Naive thymus-derived CD4-positive, alpha-beta T cell (primary cell): Measurements from ENCODE around the gene ZNHIT1. TPM values are rescaled to one million over a fixed set of nuclear protein-coding genes. Genes with fewer than 3 reads are reported as not detected.

Source experiments
- ATAC-seq: fragments of 150-1000 bp; cut with Tn5 transposase; 2 replicates; pipeline ENCODE4 v1.10.0; 2021; ENCODE audit warnings: mild to moderate bottlenecking, moderate library complexity
- CTCF ChIA-PET: fragments of 350-600 bp; sonication (Branson Sonifier 250); formaldehyde crosslinking; loops from one replicate; lab custom pipeline; 2021; ENCODE audit warnings: antibody characterized with exemption; lab: Charles Lee
- POLR2A ChIA-PET: fragments of 350-600 bp; sonication (Branson Sonifier 250); formaldehyde crosslinking; loops from one replicate; lab custom pipeline; 2021; ENCODE audit warnings: antibody characterized with exemption, inconsistent platforms; lab: Charles Lee
- DNase-seq, 9 donors: peaks; one replicate each; pipeline versions ENCODE4 v3.0.0 to v3.0.0-alpha.2; 2020 to 2022; ENCODE audit warnings: mixed read lengths in 1 of 9
- H3K27ac ChIP-seq: one replicate; pipeline ENCODE4 v1.7.0; 2013; ENCODE audit warnings: mild to moderate bottlenecking, low read depth, low read length, moderate library complexity
- H3K27me3 ChIP-seq, 2 donors: one replicate each; pipeline ENCODE4 v1.7.0; 2013; ENCODE audit warnings: low read length in 2 of 2, mild to moderate bottlenecking in 2 of 2, moderate library complexity in 2 of 2; ENCODE audit not compliant: control insufficient read depth in 2 of 2, insufficient read depth in 2 of 2
- H3K36me3 ChIP-seq, 3 experiments: 1 replicate in 2 of 3; 2 replicates in 1 of 3; pipeline ENCODE4 v1.7.0; 2013; ENCODE audit warnings: low read length in 3 of 3, mild to moderate bottlenecking in 3 of 3, moderate library complexity in 1 of 3; ENCODE audit not compliant: insufficient read depth in 3 of 3, control insufficient read depth in 2 of 3
- H3K4me1 ChIP-seq, 2 donors: one replicate each; pipeline ENCODE4 v1.7.0; 2013; ENCODE audit warnings: low read length in 2 of 2, mild to moderate bottlenecking in 2 of 2, moderate library complexity in 1 of 2; ENCODE audit not compliant: control insufficient read depth in 2 of 2, insufficient read depth in 2 of 2
- H3K4me3 ChIP-seq: 2 replicates; pipeline ENCODE4 v1.7.0; 2013; ENCODE audit warnings: mild to moderate bottlenecking, low read length
- H3K9me3 ChIP-seq, 3 experiments: 1 replicate in 2 of 3; 2 replicates in 1 of 3; pipeline ENCODE4 v1.7.0; 2013; ENCODE audit warnings: low read length in 3 of 3; ENCODE audit not compliant: control insufficient read depth in 2 of 3
- H3K27ac Mint-ChIP-seq, 9 donors: one replicate each; pipeline ENCODE4 v1.8.0; 2020 to 2022; ENCODE audit warnings: mixed read lengths in 9 of 9, mild to moderate bottlenecking in 8 of 9, moderate library complexity in 5 of 9, inconsistent platforms in 2 of 9
- H3K27me3 Mint-ChIP-seq, 5 donors: one replicate each; pipeline ENCODE4 v1.8.0; 2021 to 2022; ENCODE audit warnings: mixed read lengths in 5 of 5, mild to moderate bottlenecking in 1 of 5
- H3K36me3 Mint-ChIP-seq, 5 donors: one replicate each; pipeline ENCODE4 v1.8.0; 2020 to 2022; ENCODE audit warnings: mixed read lengths in 5 of 5, mild to moderate bottlenecking in 3 of 5, inconsistent platforms in 1 of 5
- H3K4me1 Mint-ChIP-seq, 7 donors: one replicate each; pipeline ENCODE4 v1.8.0; 2020 to 2022; ENCODE audit warnings: mixed read lengths in 7 of 7, mild to moderate bottlenecking in 3 of 7, inconsistent platforms in 1 of 7
- H3K4me3 Mint-ChIP-seq, 10 donors: one replicate each; pipeline ENCODE4 v1.8.0; 2020 to 2022; ENCODE audit warnings: mild to moderate bottlenecking in 10 of 10, mixed read lengths in 10 of 10, moderate library complexity in 6 of 10, inconsistent platforms in 2 of 10
- H3K9me3 Mint-ChIP-seq, 11 donors: one replicate each; pipeline ENCODE4 v1.8.0; 2020 to 2022; ENCODE audit warnings: mixed read lengths in 11 of 11, mild to moderate bottlenecking in 4 of 11, inconsistent platforms in 1 of 11, moderate library complexity in 1 of 11
- intact Hi-C, 2 donors: fragments of 100-400 bp; cut with micrococcal nuclease; formaldehyde crosslinking; loops; one replicate each; pipeline ENCODE4 v1.15.1; 2023
- polyA plus RNA-seq, 2 donors: library from polyadenylated mRNA; unstranded; fragments of 300-500 nt; fragmentation: Illumina TruSeq; gene quantifications; one replicate each; pipeline ENCODE4 v1.2.3, GENCODE V29; 2021
- total RNA-seq, 6 experiments: library from RNA in 5 of 6; stranded (reverse) in 5 of 6; gene quantifications; 1 replicate in 5 of 6; 2 replicates in 1 of 6; pipeline ENCODE4 v1.2.3 and lab custom pipeline; 2021 to 2026

The ZNHIT1 gene
- total and polyA plus RNA-seq, 7 experiments from 2014 or later, result 32.1 to 72.1 (median 39.9) TPM

DNA sequence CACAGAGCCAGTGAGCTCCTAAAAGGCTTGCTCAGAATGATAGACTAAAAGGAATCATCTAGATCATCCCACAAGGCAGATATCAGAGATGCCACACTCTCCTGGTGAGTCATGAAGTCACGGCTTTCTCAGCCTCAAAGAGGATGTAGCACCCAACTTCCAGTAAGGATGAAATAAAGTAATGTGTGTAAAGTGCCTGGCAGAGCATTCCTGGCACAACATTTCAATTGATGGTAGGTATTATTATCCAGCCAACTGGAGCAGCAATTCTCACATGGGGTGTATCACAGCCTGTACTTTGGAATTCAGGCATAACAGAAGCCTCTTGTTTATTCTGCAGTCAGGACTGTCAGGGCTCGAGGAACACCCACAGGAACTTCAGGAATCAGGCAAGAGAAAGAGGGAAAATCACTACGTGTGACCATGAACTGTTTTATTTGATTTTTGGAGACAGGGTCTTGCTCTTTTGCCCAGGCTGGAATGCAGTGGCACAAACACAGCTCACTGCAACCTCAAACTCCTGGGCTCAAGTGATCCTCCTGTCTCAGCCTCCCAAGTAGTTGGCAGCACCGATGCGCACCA is 32.6 kb upstream of the ZNHIT1 start:
- Histone ChIP-seq H3K9me3 (no peaks in the 10 kb centered on the region), H3K27ac (no peak overlapping the region), H3K36me3 (no peaks in the 10 kb centered on the region), H3K4me3 (no peak overlapping the region), H3K27me3 (peaks cover 0 to 5% of the 10 kb centered on the region in 2 donors), H3K4me1 (no peaks in the 10 kb centered on the region)
- CTCF ChIA-PET, result no interaction called here
- Mint-ChIP-seq H3K27ac (no peak overlapping the region), H3K27me3 (peaks cover 30 to 47% (median 32%) of the 10 kb centered on the region in 5 donors), H3K9me3 (peaks cover 0 to 3% (median 0%) of the 10 kb centered on the region in 11 donors), H3K36me3 (peaks cover 0 to 8% (median 3%) of the 10 kb centered on the region in 5 donors), H3K4me1 (peaks cover 0 to 11% (median 5%) of the 10 kb centered on the region in 7 donors), H3K4me3 (no peak overlapping the region)
- ATAC-seq (no peak), DNase-seq (no peak)
- intact Hi-C loops, result no loop called here
- POLR2A ChIA-PET, result no interaction called here

DNA sequence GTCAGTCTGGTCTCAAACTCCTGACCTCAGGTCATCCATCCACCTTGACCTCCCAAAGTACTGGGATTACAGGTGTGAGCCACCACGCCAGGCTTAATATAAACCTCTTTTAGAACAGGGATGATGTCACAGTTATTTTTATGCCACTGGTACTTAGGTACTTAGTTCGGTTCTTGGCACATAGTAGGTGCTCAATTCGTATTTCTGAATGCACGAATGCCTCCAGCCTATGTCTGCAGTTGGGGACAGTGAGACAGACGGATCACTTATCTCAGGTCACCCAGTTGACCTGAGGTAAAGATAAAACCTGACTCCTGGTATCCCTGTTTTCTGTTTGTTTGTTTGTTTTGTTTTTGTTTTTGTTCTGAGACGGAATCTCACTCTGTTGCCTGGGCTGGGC is 31.8 kb upstream of the ZNHIT1 start:
- Mint-ChIP-seq H3K4me3 (no peak overlapping the region), H3K9me3 (peaks cover 0 to 2% (median 0%) of the 10 kb centered on the region in 11 donors), H3K27ac (no peak overlapping the region), H3K36me3 (peaks cover 0 to 5% (median 0%) of the 10 kb centered on the region in 5 donors), H3K4me1 (peaks cover 0 to 7% (median 4%) of the 10 kb centered on the region in 7 donors), H3K27me3 (peaks cover 22 to 39% (median 25%) of the 10 kb centered on the region in 5 donors)
- intact Hi-C loops, result no loop called here
- ATAC-seq (no peak), DNase-seq (no peak)
- H3K36me3 ChIP-seq, result no peaks in the 10 kb centered on the region
- H3K4me3 ChIP-seq, result no peak overlapping the region
- H3K27ac ChIP-seq, result no peak overlapping the region
- H3K4me1 ChIP-seq, result no peaks in the 10 kb centered on the region
- no peaks in the 10 kb centered on the region for H3K9me3 ChIP-seq
- POLR2A ChIA-PET, result no interaction called here
- no peaks in the 10 kb centered on the region for H3K27me3 ChIP-seq
- CTCF ChIA-PET, result interaction anchor here (0.7 kb wide), 1 partner anchor 42 kb away, joined by 4 read pairs; no protein-coding TSS in a partner anchor

DNA sequence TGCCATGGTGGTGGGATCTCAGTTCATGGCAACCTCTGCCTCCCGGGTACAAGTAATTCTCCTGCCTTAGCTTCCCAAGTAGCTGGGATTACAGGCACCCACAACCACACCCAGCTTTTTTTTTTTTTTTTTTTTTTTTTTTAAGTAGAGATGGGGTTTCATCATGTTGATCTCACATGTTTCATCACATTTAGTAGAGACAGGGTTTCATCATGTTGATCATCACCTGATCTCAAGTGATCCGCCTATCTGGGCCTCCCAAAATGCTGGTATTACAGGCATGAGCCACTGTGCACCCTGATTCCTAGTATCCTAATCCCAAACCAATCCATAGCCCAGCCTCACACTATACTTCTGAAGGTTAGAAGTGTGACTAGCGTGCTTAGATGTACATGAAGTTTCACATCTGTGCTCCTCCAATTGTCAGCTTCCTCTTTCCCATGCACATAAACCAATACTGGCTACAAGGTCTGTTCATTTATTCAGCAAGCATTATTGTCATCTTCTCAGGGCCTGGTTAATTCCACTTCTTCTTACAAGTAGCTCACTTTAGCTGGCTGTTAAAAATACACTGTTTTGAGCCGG is 31.0 kb upstream of the ZNHIT1 start:
- no peak for ATAC-seq

DNA sequence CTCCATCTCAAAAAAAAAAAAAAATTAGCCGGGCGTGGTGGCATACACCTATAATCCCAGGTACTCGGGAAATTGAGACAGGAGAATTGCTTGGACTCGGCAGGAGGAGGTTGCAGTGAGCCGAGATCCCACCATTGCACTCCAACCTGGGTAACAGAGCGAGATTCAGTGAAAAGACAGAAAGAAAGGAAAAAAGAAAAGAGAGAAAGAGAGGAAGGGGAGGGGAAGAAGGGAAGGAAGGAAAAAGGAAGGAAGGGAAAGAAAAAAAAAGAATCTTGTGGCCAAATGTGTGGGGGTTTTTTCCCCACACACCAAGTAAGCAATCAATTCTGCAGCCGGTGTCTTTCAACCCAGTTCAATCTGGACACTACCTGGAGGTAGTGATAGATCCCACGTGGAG is 28.9 kb upstream of the ZNHIT1 start:
- Histone ChIP-seq H3K9me3 (no peaks in the 10 kb centered on the region), H3K4me1 (no peaks in the 10 kb centered on the region), H3K4me3 (no peak overlapping the region), H3K27me3 (no peaks in the 10 kb centered on the region), H3K36me3 (no peaks in the 10 kb centered on the region), H3K27ac (no peak overlapping the region)
- ChIA-PET POLR2A (no interaction called here), CTCF (interaction anchor here (1.2 kb wide), 1 partner anchor 45 kb away, joined by 4 read pairs; no protein-coding TSS in a partner anchor)
- Mint-ChIP-seq H3K27me3 (peaks cover 11 to 21% (median 14%) of the 10 kb centered on the region in 5 donors), H3K4me1 (peaks cover 0 to 5% (median 0%) of the 10 kb centered on the region in 7 donors), H3K27ac (no peak overlapping the region), H3K36me3 (no peaks in the 10 kb centered on the region), H3K4me3 (no peak overlapping the region), H3K9me3 (no peaks in the 10 kb centered on the region)
- ATAC-seq (no peak), DNase-seq (no peak)
- intact Hi-C loops, result no loop called here

More for the DNA sequence above, 31.0 kb upstream of the ZNHIT1 start:
- Mint-ChIP-seq H3K36me3 (peaks cover 0 to 5% (median 0%) of the 10 kb centered on the region in 5 donors), H3K4me3 (no peak overlapping the region), H3K9me3 (peaks cover 0 to 2% (median 0%) of the 10 kb centered on the region in 11 donors), H3K27ac (no peak overlapping the region), H3K4me1 (peaks cover 0 to 7% (median 4%) of the 10 kb centered on the region in 7 donors), H3K27me3 (peaks cover 20 to 32% (median 23%) of the 10 kb centered on the region in 5 donors)
- CTCF ChIA-PET, result interaction anchor here (0.6 to 1.0 kb wide), 3 partner anchors 33 to 44 kb away, joined by 4 to 6 read pairs (median 4); no protein-coding TSS in a partner anchor
- Histone ChIP-seq H3K4me3 (no peak overlapping the region), H3K9me3 (no peaks in the 10 kb centered on the region), H3K4me1 (no peaks in the 10 kb centered on the region), H3K36me3 (no peaks in the 10 kb centered on the region), H3K27ac (no peak overlapping the region), H3K27me3 (no peaks in the 10 kb centered on the region)
- POLR2A ChIA-PET, result interaction anchor here (0.7 kb wide), 1 partner anchor 265 kb away, joined by 3 read pairs; no protein-coding TSS in a partner anchor
- intact Hi-C loops, result no loop called here
- no peak for DNase-seq

DNA sequence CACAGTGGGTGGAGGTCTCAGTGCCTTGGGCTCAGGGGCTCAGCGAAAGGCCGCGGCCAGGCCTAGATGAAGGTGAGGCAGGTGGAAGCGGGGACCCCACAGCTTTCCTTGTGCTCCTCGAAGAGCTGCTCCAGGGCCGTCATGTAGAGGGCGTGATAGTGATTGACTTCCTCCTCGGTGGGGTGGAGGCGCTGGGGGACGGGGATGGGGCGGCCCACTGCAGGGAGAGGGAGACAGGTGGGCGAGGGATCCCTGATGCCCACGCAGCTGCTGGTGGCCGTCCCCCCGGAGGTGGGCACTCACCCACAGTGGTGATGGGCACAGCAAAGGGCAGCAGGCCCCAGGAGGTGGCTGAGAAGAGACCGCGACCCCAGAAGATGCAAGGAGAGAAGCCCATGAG is 22.1 kb upstream of the ZNHIT1 start:
- no peak overlapping the region for H3K4me3 ChIP-seq
- ATAC-seq (no peak), DNase-seq (no peak)
- H3K27me3 Mint-ChIP-seq, result peaks cover 4 to 21% (median 10%) of the 10 kb centered on the region in 5 donors
- no peaks in the 10 kb centered on the region for H3K4me1 ChIP-seq
- no peaks in the 10 kb centered on the region for H3K9me3 Mint-ChIP-seq
- no peaks in the 10 kb centered on the region for H3K9me3 ChIP-seq
- H3K36me3 ChIP-seq, result no peaks in the 10 kb centered on the region
- no peak overlapping the region for H3K27ac Mint-ChIP-seq
- intact Hi-C loops, result no loop called here
- POLR2A ChIA-PET, result interaction anchor here (0.9 kb wide), 1 partner anchor 48 kb away, joined by 3 read pairs; no protein-coding TSS in a partner anchor
- peaks cover 0 to 6% of the 10 kb centered on the region in 2 donors for H3K27me3 ChIP-seq
- no peak overlapping the region for H3K4me3 Mint-ChIP-seq
- peaks cover 0 to under 1% (median 0%) of the 10 kb centered on the region in 5 donors for H3K36me3 Mint-ChIP-seq
- no peak overlapping the region for H3K27ac ChIP-seq
- H3K4me1 Mint-ChIP-seq, result peaks cover 0 to 8% (median 4%) of the 10 kb centered on the region in 7 donors
- CTCF ChIA-PET, result interaction anchor here (1.0 to 1.2 kb wide), 2 partner anchors 7 to 39 kb away, joined by 4 read pairs; no protein-coding TSS in a partner anchor

DNA sequence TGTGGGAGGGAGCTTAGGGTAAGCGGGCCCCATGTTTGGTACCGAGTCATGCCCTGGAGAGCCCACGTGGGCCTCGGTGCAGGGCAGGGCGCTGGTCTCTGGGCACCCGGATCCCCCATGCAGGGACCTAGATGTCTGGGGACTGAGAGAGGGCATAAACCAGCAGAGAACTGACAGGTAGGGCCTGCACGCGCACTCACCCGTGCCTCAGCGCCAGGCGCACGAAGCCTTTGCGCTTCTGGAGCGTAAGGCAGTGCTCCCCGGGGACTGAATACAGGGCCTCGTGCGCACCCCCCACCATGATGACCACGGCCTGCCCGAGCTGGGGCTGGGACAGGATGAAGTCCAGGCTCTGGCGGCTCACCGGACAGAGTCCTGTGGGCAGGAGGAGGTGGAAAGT is 20.0 kb upstream of the ZNHIT1 start:
- intact Hi-C loops, result no loop called here
- Histone ChIP-seq H3K27ac (no peak overlapping the region), H3K4me3 (no peak overlapping the region), H3K27me3 (peaks cover 0 to 7% of the 10 kb centered on the region in 2 donors), H3K9me3 (no peaks in the 10 kb centered on the region), H3K4me1 (no peaks in the 10 kb centered on the region), H3K36me3 (no peaks in the 10 kb centered on the region)
- CTCF ChIA-PET, result no interaction called here
- H3K27me3 Mint-ChIP-seq, result peaks cover 18 to 38% (median 23%) of the 10 kb centered on the region in 5 donors
- H3K27ac Mint-ChIP-seq, result no peak overlapping the region
- DNase-seq (no peak), ATAC-seq (no peak)
- H3K36me3 Mint-ChIP-seq, result peaks cover 0 to 1% (median 0%) of the 10 kb centered on the region in 5 donors
- peaks cover 0 to 13% (median 7%) of the 10 kb centered on the region in 7 donors for H3K4me1 Mint-ChIP-seq
- no peak overlapping the region for H3K4me3 Mint-ChIP-seq
- no peaks in the 10 kb centered on the region for H3K9me3 Mint-ChIP-seq
- POLR2A ChIA-PET, result no interaction called here
